Testis (tissue), 3 donors: ENCODE results near the gene DGKH. TPM values are rescaled to one million over a fixed set of nuclear protein-coding genes. Genes with fewer than 3 reads are reported as not detected.

ENCODE experiments used
- DNase-seq: peaks from one replicate; pipeline ENCODE4 v3.0.0-alpha.2; 2019
- H3K27ac ChIP-seq, 2 donors: fragments of 200-600 bp; sonication (generic); one replicate each; pipeline ENCODE4 v1.5.1; 2019
- H3K27me3 ChIP-seq: fragments of 200-600 bp; sonication (generic); one replicate; pipeline ENCODE4 v1.5.1; 2019
- H3K36me3 ChIP-seq: fragments of 200-600 bp; sonication (generic); one replicate; pipeline ENCODE4 v1.5.1; 2017; ENCODE audit warnings: low read depth; ENCODE audit errors: missing control alignments
- H3K4me1 ChIP-seq: fragments of 200-600 bp; sonication (generic); one replicate; pipeline ENCODE4 v1.5.1; 2019
- H3K4me3 ChIP-seq, 2 donors: fragments of 200-600 bp; sonication (generic); one replicate each; pipeline ENCODE4 v1.5.1; 2017 to 2019
- H3K9me3 ChIP-seq: fragments of 200-600 bp; sonication (generic); one replicate; pipeline ENCODE4 v1.5.1; 2017
- POLR2A ChIP-seq: fragments of 450-650 bp; IDR thresholded peaks from one replicate; pipeline ENCODE4 v1.6.1; 2017; ENCODE audit warnings: antibody characterized with exemption, mild to moderate bottlenecking, moderate library complexity
- WGBS, 2 donors: methylation state at CpG; one replicate each; pipeline ENCODE4 v1.1.5; 2018; 5-methylcytosine and 5-hydroxymethylcytosine counted together
- intact Hi-C: fragments of 100-400 bp; cut with DNase I; formaldehyde crosslinking; loops from one replicate; pipeline ENCODE4 v1.15.1; 2023; ENCODE audit warnings: low total_unique reads
- polyA plus RNA-seq: library from polyadenylated mRNA; stranded (reverse); fragments of 350-450 nt; fragmentation: Illumina TruSeq; extraction: RNeasy Lipid Tissue Mini Kit (QIAGEN cat#74804); gene quantifications from one replicate; pipeline ENCODE4 v1.2.3, GENCODE V29; 2014; ENCODE audit warnings: low read depth, low replicate concordance; ENCODE audit not compliant: insufficient read depth
- total RNA-seq, 2 donors: library from RNA; depleted of rRNA; stranded (reverse); fragments of >200 nt; gene quantifications; one replicate each; pipeline ENCODE4 v1.2.3, GENCODE V29; 2016
- TF ChIP-seq, protein P1 (sequence below), 3 experiments: fragments of 450-650 bp in 2 of 3; fragments of 200-600 bp in 1 of 3; sonication (generic) in 1 of 3; IDR thresholded peaks; one replicate each; pipeline ENCODE4 v1.5.1; 2016 to 2019; ENCODE audit warnings: antibody characterized with exemption in 3 of 3, mild to moderate bottlenecking in 2 of 3, moderate library complexity in 1 of 3

Gene DGKH
- total and polyA plus RNA-seq, 3 donors from 2014 or later = 6.3 to 11.5 (median 9.8) TPM

DNA sequence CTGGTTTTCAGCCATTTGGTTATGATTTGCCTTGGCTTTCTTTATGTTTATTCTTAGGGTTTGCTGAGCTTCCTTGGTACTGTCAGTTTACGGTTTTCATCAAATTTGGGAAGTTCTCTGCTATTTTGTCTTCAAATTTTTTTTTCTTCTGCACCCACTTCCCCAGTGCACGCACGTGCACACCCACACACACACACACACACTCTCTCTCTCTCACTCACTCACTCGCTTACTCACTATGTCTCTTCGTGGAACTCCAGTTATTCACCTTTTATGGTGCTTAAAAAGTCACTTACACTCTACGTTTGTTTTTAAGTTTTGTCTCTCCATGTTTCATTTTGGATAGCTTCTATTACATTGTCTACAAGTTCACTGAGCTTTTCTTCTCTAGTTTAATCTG lies 230.6 kb downstream of the DGKH start:
- Histone ChIP-seq H3K4me1 (peaks cover 1% of the 10 kb centered on the region), H3K27me3 (no peaks in the 10 kb centered on the region), H3K27ac (no peak overlapping the region), H3K36me3 (no peaks in the 10 kb centered on the region), H3K9me3 (no peaks in the 10 kb centered on the region), H3K4me3 (no peak overlapping the region)
- intact Hi-C loops = no loop called here
- no peak for DNase-seq
- TF ChIP-seq POLR2A = no peak
- TF ChIP-seq, protein P1, sequence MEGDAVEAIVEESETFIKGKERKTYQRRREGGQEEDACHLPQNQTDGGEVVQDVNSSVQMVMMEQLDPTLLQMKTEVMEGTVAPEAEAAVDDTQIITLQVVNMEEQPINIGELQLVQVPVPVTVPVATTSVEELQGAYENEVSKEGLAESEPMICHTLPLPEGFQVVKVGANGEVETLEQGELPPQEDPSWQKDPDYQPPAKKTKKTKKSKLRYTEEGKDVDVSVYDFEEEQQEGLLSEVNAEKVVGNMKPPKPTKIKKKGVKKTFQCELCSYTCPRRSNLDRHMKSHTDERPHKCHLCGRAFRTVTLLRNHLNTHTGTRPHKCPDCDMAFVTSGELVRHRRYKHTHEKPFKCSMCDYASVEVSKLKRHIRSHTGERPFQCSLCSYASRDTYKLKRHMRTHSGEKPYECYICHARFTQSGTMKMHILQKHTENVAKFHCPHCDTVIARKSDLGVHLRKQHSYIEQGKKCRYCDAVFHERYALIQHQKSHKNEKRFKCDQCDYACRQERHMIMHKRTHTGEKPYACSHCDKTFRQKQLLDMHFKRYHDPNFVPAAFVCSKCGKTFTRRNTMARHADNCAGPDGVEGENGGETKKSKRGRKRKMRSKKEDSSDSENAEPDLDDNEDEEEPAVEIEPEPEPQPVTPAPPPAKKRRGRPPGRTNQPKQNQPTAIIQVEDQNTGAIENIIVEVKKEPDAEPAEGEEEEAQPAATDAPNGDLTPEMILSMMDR (IDR thresholded peaks at IDR 0.05) = no peak
- WGBS, 2 donors = 86 to 88% methylated on average over 6 of the region's 6 CpGs

DNA sequence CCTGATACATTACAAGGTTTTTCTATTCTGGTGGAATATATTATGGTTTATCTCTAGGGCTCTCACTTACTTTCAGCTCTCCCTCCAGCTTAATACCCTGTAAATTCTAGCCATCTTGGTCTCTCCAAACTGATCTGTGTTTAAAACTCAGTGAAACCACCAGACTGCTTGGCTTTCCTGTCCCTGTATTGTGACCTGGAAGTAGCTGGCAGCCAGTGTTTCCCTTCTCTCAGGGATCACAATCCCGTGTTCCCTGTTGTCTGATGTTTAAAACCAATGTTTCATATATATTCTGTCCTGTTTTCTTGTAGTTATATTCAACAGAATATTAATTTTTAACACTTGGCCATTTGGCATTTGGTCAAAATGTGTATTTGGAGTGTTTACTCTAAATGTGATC lies 231.5 kb downstream of the DGKH start:
- intact Hi-C loops = no loop called here
- 69 to 86% methylated on average over 1 of the region's 1 CpG for WGBS, 2 donors
- no peak for TF ChIP-seq POLR2A
- TF ChIP-seq, protein P1 (IDR thresholded peaks at IDR 0.05) = no peak
- Histone ChIP-seq H3K27ac (no peak overlapping the region), H3K4me1 (no peaks in the 10 kb centered on the region), H3K36me3 (no peaks in the 10 kb centered on the region), H3K4me3 (no peak overlapping the region), H3K9me3 (no peaks in the 10 kb centered on the region), H3K27me3 (no peaks in the 10 kb centered on the region)
- no peak for DNase-seq

DNA sequence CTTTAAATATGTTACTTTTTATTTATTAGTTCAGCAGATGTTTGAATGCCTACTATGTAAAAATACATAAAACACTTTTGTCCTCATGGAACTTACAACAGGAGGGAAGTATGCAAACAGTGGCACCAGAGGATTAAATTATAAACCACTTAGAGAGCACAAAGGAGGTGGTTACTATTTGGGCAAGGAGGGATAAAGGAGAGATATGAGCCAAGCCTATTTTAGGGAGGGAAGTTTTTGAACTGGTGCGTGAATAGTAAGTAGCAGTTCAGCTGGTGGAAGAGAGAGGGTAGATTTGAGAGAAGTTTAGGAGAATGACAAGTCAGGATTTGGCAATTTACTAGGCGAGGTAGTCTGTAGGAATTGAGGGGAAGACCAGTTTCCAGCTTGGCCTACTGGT lies 232.1 kb downstream of the DGKH start:
- no peak overlapping the region for H3K27ac ChIP-seq
- intact Hi-C loops = no loop called here
- WGBS, 2 donors = 85 to 90% methylated on average over 2 of the region's 2 CpGs

DNA sequence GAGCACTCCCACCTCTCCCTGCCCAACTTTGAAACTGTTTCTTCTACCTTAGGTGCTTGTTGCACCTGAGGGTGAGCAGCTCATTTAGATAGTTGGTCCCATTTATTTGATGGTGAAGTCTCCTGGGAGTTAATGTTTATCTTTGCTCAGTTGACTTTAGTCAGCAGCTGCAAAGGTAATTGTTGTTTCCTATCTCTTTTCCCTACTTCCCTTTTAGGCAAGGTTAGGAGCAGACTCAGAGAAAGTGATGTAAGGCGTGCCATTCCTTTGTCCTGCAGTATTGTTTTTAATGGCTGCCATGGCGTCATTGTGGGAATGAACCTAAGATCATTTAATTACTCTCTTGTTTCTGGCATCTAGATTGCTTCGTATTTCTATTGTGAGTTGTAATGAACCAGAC lies 235.1 kb downstream of the DGKH start:
- Histone ChIP-seq H3K4me3 (no peak overlapping the region), H3K36me3 (no peaks in the 10 kb centered on the region), H3K4me1 (no peaks in the 10 kb centered on the region), H3K27me3 (no peaks in the 10 kb centered on the region), H3K9me3 (no peaks in the 10 kb centered on the region), H3K27ac (no peak overlapping the region)
- intact Hi-C loops = no loop called here
- DNase-seq = no peak
- WGBS, 2 donors = 74 to 87% methylated on average over 3 of the region's 3 CpGs
- TF ChIP-seq POLR2A = no peak
- TF ChIP-seq, protein P1 (IDR thresholded peaks at IDR 0.05) = no peak

More for the DNA sequence above, 232.1 kb downstream of the DGKH start:
- no peaks in the 10 kb centered on the region for H3K9me3 ChIP-seq
- no peak for TF ChIP-seq POLR2A
- TF ChIP-seq, protein P1 (IDR thresholded peaks at IDR 0.05) = no peak
- no peaks in the 10 kb centered on the region for H3K36me3 ChIP-seq
- no peaks in the 10 kb centered on the region for H3K27me3 ChIP-seq
- DNase-seq = no peak
- no peaks in the 10 kb centered on the region for H3K4me1 ChIP-seq
- H3K4me3 ChIP-seq = no peak overlapping the region

DNA sequence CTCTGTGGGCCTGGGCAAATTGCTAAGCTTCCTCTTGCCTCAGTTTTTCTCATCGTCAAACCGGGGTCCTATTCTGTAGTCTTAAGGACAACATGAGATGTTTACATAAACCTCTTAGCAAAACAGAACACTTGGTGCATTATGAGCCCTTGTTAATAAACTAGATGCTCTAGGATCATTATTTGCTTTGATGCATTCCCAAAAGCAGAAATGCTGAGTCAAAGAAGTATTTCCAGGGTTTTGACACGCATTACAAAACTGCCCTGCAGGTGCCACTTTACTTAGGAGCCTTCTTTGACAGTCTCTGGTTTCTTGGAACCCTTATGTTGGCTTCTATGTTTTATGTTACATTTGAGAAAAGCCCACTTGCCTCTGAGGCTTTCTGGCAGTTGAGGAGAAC lies 235.6 kb downstream of the DGKH start:
- no peaks in the 10 kb centered on the region for H3K27me3 ChIP-seq
- H3K9me3 ChIP-seq = no peaks in the 10 kb centered on the region
- intact Hi-C loops = no loop called here
- WGBS, 2 donors = 79 to 82% methylated on average over 3 of the region's 3 CpGs
- H3K4me3 ChIP-seq = no peak overlapping the region
- no peak for TF ChIP-seq POLR2A
- TF ChIP-seq, protein P1 (IDR thresholded peaks at IDR 0.05) = no peak
- no peaks in the 10 kb centered on the region for H3K36me3 ChIP-seq
- DNase-seq = no peak
- no peak overlapping the region for H3K27ac ChIP-seq
- no peaks in the 10 kb centered on the region for H3K4me1 ChIP-seq
